Brain pericyte (primary cell): Measurements from ENCODE around the gene CDC42EP2.

Experiments
- DNase-seq: peaks from one replicate; pipeline ENCODE4 v3.0.0-alpha.2; 2012; ENCODE audit warnings: low read depth, low spot score

Gene CDC42EP2, protein sequence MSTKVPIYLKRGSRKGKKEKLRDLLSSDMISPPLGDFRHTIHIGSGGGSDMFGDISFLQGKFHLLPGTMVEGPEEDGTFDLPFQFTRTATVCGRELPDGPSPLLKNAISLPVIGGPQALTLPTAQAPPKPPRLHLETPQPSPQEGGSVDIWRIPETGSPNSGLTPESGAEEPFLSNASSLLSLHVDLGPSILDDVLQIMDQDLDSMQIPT

DNA sequence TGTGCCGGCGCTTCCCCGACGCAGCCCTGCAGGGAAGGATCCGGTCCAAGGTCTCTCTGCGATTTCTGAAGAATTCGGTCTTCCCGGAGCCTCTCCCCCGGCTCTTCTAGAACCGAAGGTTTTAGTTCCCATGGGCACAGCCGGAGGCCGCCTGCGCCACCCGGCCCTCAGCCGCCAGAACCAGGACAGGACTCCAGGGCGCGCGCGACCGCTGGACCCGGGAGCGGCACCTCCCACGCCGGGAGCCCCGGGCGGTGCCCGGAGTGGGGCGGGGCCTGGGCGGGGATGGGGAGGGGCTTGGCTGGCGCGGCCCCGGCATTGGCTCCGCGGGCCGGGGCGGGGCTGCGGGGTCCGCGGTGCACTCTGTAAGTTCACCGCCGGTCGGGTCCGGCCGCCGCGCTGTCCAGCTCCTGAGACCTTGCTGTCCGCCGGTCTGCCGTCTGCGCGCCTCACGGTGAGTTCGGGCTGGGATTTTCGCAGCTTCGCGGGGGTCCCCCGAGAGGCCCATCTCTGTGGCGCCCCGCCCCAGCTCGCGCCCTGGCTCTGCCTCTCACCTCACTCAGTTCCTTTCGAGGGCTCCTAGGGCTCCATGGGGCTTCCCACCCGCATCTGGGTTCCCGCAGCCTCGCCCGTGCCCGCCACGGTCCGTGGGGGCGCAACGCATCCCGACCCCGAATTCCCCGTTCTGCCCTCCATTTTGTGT lies at the start of gene CDC42EP2:
CDC42EP2 (plus strand) TSS at position 366 of the 703 bp plus-strand sequence. CDS start 6,033 bp downstream, outside the sequence.
- DNase-seq = no peak

DNA sequence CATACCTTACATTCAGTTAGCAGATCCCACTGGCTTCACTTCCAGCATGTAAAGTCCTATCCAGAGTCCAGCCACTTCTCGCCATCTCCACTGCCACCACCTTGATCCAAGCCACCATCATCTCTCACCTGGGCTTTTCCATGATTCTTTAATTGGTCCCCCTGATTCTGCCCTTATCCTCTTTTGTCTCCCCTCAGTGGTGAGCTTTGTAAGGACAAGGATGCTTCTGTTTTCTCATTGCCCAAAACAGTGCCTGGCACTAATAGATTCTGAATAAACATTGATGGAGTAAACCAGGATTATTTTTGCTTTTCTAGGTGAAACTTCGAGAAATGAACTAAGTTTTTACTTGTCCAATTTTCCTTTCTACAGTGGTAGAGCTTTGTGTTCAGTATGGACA lies 48.5 kb upstream of the CDC42EP2 start:
- DNase-seq = no peak

DNA sequence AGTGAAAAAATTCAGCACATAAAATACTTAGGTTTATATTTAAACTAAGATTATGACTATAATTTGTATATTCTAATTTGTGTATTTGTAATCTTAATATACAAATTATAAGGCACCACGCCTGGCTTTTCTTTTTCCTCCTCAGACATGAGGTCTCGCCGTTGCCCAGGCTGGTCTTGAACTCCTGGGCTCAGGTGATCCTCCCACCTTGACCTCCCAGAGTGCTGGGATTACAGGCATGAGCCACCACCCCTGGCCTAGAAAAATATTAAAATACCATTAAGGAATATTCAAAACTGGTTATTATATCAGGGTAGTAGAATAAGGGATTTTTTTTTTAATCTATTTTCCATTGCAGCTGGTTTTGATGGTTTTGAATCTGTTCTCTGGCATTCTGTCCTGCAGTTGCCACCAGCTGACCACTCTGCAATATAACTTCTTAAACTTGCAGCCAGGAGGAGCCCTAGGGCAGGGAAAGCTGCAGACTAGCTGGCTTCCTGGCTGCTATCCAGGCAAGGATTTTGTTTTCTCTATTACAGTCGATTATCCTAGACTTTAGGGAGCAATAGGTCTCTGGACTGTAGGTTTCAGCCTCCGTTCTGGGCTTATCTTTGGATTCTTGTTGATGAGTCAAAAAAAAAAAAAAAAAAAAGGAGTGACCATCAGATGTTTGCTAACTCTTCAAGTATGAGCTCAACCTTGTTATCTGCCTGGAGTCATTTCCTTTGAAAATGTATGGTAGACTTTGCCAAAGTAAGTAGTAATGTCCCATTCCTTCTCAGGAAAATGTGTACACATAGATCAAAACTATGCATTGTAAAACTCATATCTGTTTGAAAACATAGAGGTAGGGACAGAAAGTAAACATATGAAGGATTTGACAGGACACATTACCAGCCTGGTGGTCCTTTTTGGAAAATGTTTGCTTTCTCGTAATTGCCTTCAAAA lies 39.7 kb upstream of the CDC42EP2 start:
- DNase-seq = no peak

DNA sequence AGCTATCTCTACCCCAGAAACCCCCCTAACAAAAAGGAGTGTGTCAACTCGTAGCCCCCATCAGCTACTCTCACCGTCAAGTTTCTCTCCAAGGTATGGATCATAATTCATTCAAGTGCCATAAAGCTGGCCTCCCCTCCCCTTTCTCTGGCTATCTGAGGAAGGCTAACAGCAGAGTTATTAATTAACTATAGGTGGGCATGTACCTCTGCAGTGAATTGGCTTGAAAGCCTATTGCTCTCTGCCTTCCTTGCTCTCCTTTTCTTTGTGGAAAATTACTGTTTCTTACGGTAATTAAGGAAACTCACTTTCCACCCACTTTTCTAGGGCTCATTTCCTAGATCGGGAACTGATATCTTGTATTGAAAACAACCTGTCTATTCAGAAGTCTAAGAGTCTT lies 38.8 kb upstream of the CDC42EP2 start:
- DNase-seq = no peak

DNA sequence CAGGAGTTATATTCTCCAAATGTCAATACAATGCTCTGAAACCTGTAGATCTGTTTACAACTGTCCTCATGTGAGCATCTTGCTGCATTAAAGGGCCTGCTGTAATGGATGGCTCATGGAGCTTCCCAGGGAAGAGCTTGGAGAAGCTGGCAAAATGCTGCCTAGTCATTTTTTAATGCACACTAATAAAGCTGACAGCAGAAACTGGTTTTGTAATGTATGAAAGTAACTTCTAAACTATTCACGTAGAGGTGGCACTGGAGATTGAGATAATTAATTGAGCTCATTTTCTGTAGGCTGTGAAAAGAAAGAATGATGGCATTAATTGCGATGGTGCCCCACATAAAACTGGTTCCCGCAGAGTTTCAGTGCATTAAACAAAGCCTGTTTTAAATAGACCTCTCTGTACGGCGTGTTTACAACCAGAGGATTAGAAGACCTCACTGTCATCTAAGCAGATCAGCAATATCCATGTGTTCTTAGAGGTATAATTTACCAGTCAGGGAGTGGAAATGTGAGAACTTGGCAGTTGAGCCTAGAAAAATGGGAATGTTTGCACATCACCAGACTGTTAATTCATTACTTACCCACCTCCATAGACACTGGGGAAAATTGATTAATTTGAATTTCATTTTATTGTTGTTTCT lies 36.9 kb upstream of the CDC42EP2 start:
- DNase-seq = no peak

DNA sequence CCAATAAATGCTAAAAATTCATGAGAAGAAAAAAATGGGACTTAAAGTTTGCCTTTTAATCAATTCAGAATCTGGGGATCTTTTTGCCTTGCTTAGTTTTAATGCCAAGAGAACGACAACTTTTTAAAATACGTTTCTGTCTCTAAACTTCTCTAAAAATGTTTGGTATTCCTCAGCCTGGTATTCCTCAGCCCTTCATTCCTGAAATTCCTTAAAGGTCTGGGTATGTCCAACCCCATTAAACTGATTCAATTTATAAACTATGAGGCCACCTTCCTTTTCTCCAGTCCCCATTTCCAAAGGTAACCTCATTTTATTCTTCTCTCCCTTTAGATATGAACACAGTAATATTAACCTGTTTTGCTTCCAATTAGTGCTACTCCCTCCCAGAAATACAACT lies 36.3 kb upstream of the CDC42EP2 start:
- DNase-seq = no peak

DNA sequence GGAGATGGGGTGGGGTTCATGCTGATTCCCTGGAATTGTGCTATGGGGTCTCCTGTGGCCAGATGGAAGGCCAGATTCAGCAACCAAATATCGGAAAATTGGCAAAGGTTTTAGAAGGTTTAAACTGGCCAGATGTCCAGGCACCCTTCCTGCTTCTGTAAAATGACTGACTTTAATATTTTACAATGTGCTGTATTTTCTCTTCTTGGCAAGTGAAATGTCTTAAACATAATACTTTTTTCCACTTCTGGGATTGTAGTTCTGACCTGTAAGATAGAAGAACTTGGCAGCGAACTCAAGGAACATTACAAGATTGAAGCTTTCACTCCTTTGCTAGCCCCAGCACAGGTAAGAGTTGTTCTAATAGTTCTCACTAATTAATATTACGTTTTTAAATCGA lies 35.4 kb upstream of the CDC42EP2 start:
- DNase-seq = no peak

DNA sequence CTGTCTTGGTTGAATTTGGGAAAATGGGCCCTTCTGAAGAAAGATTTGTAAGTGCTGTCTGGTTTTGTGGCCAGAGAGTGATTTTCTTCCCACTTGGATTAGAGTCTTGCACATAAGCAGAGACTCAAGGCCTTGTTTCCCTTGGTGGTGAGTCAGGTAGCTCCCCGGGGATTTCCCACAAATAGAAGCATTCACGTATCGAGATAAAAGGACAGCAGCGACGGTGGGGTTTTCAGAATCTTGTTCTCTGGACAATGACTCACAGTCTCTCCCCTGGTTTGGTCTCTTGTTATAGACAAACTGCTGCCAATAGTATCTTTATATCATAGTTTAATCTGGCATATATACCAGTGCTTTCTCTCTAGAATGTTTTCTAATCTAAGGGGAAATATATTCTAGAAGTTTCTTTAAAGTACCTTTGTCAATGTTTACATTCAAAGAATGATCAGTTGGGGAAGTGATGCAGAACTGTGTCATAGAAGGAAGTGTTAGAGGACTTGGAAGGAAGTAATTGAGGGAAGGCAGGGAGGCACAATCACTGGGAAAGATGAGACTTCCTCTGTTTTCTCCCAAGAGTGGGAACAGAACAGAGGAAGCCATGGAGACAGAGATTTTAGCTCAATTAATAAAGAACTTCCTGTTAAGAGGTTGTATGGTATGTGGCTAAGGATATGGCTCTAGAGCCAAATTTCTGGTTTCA lies 34.8 kb upstream of the CDC42EP2 start:
- DNase-seq = no peak

DNA sequence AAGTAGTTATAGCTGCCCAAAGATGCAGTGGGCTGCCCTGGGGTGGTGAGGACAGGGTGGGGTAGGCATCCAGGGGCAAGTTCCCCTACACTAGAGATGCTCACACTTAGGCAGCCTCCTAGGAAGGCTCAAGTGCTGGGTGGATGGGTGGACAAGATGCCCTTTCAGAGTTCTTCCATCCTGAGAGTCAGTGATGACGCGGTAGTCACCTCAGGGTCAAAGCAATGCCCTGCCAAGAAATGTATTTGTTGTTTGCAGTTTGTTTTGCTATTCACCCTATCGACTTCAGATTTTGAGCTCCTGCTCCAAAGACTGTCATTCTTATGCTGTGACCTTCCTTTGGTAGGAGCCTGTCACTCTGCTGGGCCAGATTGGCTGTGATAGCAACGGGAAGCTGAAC lies 34.0 kb upstream of the CDC42EP2 start:
- DNase-seq = no peak

DNA sequence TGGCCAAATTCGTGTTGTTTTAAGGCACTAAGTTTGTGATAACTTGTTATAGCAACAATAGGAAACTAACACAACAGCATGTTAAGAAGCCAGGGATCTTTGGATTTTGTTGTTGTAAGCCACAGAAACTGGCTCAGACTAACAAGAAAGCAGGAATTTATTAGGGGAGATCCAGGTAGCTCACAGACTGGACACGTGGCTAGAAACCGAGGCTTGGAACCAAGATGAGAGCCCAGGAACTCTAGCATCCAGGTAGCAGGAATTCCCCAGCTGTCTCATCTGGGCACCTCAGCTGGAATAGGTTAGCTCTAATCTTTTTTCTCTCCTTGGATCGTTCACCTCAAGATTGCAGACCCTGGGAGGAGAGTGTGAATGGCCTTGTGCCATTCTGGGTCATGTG lies 28.0 kb upstream of the CDC42EP2 start:
- DNase-seq = no peak

DNA sequence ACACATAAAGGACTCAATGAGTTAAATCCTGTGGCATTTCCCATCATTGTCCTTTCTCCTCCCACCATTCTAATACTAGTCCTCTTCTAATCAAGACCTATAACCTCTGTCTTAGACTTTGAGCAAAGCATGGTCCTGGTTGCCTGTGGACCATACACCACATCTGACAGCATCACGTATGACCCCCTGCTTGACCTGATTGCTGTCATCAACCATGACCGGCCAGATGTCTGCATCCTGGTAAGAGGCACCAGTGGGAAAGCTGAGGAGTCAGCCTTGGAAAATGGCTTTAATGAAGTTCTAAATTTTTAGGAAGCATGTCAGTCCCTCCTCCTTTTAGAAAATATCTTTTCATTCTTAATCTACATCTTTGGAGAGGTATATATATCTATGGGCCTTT lies 27.1 kb upstream of the CDC42EP2 start:
- DNase-seq = no peak

DNA sequence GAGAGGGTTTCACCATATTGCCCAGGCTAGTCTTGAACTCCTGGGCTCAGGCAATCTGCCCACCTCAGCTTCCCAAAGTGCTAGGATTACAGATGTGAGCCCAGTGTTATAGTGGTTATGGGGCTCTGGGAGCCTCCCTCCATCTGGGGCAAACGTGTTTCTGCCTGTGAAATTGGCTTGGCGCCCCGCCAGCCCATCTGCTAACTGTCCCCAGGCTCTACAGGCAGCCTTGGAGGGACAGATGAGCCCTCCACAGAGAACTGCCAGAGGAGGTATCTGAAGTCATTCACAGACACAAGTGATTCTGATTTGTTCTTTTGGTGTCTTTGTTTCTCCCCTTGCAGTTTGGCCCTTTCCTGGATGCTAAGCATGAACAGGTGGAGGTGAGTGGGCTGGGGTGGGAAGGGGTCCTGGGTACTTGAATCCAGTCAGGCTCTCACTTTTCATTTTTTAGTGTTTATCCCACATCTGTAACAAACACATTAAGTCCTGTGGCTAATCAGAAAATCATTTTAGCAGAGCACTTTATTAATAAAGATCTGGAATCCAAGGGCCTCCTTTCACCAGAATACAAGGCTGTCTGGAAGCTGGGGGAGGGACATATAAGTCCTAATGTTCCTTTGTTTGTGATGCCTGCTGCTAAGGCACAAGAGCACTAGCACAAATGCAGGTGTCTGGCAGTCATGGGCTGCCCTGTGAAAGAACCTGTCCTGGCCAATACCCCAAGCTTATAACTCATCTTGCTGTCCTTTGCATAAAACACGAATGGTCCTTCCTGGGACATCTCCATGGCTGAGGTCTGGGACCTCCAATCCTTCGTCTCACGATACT lies 25.7 kb upstream of the CDC42EP2 start:
- no peak for DNase-seq

DNA sequence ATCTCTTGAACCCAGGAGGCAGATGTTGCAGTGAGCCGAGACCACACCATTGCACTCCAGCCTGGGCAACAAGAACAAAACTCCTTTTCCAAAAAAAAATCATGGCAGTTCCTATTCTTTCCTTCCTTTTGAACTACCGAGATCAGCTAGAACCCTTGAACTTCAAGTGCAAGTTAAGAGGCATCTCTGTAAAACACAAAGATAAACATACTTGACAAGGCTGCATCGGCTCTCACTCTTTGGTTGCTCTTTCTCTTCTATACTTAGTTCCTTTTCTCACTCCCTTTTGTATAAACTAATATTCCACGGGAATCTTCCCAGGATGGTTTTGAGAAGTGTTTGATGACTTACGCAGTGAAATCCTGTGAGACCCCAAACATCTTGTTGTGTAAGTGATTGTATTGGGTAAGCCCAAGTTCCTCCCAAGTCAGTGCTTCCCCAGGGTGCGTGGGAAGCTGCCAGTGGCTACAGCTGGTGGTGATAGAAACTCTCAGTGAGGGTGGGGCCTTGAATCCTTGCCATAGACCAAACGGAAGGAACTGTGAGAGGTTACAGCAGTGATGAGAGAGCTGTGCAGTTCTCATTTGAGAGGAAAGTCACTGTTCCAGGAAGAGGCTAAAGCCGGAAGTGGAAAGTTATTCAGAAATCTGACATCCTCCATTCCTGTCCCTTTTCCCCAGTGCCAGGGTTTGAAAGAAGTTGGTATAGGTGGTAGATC lies 24.1 kb upstream of the CDC42EP2 start:
- peak; percentile 98 for DNase-seq

DNA sequence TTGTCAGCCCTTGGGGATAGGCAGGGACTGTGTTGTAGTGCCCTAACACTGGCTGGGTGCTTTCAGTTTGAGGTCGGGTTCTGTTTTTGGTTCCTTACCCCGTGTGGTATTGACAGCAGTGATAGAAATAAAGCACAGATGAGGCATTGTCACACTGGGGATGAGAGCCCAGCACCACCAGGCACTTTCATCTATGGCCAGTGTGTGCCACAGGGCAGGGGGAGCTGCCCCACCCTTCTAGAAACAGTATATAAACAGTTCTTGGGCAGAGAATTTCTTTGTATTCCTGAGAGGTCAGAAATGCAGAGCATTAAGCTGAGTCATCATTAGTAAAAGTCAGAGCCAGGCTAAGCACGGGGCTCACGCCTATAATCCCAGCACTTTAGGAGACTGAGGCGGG lies 23.1 kb upstream of the CDC42EP2 start:
- DNase-seq = no peak

DNA sequence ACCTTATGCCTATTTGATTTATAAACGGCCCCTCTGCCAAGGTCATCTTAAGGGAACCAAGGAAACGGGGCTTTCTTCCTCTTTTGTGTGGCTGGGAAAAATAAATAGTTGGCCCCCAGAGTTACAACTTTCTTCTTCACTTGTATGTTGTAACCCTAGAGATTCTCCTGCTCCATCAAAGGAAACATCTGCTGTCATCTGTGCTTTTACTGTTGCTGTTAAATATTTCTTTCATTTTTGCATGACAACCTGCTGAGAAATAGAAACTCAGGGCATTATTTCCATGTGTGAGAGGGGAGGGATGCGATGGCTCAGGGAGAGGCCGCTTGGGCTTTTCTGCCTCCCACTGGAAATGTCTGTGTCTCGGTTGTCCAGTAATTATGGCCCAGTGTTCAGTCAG lies 21.8 kb upstream of the CDC42EP2 start:
- no peak for DNase-seq

DNA sequence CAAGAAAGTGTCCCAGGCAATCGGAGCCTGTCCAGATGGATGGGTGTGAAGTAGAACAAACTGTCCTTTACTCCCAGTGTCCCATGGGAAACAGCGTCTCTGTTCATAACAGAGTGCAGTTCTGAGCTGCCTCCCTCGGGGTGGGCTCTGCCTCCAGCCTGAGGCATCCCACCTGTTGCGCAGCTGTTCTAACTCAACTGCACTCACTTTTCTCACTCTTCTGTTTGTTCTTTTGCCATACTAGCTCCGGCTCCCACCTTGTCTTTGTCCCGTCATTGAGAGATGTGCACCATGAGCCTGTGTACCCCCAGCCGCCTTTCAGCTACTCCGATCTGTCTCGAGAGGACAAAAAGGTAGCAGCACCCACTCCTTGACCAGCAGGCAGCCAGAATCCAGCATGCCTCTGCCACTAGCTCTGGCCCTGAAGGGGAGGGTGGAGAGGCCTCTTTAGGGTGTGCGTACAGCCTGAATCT lies 20.7 kb upstream of the CDC42EP2 start:
- DNase-seq = no peak

DNA sequence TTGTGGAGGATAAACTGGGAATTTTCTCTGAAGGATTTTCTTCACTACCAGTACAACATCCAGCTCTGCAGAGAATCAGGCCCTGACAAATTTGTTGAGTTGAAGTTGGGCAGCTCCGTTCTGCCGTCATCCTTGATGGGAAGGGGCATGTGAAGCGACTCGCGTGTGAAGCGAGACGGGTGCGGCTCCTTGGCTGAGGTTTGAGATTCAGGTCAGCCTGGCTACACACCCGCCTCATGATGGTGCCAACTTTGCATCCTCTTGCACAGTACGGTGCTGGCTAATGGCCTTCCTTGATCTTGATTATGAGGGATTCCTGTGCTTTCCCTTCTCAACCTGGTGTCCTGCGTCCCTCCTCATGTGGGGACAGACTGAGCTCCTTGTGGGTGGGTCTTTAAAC lies 19.7 kb upstream of the CDC42EP2 start:
- DNase-seq = no peak

DNA sequence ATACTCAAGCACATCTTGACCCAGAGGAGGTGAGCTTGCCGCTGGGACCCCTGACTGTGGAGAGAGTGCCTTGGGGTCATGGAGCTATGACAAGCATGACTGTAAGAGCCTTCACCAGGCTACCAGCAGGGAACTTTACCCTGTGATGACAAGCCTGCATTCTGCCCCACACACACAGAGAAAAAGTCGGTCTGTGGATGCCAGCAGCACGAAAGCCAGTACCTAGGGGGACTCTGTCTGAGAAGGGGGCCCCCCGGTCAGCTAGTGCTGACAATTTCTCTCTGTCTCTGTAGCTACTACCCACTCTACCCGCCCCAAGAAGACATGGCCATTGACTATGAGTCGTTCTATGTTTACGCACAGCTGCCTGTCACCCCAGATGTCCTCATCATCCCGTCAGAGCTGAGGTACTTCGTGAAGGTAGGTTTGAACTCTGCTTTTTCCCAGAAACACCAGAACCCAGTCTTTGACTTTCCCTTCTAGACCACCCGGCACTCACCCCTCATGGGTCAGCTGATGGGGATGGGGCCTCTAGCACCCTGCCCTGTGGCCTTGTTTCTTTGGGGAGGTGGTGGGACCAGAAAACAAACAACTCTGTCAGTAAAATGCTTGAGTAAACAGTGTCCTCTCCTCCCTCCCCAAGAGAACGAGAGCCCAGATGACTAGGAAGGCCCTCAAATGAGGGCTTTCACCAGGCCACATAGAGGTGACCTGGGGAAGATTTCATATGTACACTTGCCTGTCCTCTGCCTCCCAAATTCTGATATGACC lies 18.9 kb upstream of the CDC42EP2 start:
- no peak for DNase-seq
